ENCODE data around the gene SPPL2A.

DNA sequence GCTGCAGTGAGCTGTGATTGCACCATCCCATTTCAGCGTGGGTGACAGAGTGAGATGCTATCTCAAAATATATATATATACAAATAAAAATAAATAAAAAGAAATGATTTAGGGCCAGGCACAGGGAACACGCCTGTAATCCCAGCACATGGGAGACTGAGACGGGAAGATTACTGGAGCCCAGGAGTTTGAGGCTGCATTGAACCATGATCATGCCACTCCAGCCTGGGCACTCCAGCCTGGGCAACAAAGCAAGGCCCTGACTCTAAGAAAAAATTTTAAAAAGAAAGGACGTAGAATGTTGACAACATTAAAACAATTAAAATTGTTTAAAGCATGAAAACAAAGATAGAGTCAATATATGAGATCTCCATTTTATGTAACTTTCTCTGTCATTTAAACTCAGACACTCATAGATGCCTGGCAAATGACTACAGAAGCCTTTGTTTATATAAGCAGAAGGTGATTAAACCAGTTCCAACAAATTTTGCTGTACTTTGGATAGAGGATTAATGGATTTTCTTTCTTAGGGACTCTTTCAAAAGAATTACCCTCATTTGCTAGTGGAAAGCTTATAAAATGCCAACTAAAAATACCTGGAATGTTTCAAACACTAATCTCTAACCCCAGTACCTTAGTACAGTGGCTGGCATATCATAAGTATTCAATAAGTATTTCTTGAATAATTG lies 68.3 kb downstream of the SPPL2A start:
- TF ChIP-seq, protein P1, sequence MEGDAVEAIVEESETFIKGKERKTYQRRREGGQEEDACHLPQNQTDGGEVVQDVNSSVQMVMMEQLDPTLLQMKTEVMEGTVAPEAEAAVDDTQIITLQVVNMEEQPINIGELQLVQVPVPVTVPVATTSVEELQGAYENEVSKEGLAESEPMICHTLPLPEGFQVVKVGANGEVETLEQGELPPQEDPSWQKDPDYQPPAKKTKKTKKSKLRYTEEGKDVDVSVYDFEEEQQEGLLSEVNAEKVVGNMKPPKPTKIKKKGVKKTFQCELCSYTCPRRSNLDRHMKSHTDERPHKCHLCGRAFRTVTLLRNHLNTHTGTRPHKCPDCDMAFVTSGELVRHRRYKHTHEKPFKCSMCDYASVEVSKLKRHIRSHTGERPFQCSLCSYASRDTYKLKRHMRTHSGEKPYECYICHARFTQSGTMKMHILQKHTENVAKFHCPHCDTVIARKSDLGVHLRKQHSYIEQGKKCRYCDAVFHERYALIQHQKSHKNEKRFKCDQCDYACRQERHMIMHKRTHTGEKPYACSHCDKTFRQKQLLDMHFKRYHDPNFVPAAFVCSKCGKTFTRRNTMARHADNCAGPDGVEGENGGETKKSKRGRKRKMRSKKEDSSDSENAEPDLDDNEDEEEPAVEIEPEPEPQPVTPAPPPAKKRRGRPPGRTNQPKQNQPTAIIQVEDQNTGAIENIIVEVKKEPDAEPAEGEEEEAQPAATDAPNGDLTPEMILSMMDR (IDR thresholded peaks at IDR 0.05; ENCODE audit: borderline replicate concordance, extremely low read depth, low read length, poor library complexity, severe bottlenecking), result no peak
- no peak for TF ChIP-seq EZH2 (IDR thresholded peaks at IDR 0.05; ENCODE audit: borderline replicate concordance, low read depth, low read length, severe bottlenecking)

Measured in DND-41 (cell line).